Activated gamma-delta T cell treated with anti-CD3 and anti-CD28 coated beads, Interleukin-2, amount 50 U/mL, for 16 hours (primary cell): Measurements from ENCODE around the gene TAPBPL.

Experiments
- DNase-seq: peaks from one replicate; pipeline ENCODE4 v3.0.0-alpha.2; 2020; ENCODE audit warnings: low read depth

TAPBPL gene

GRCh38 chr12:6437586-6437985 lies 14.3 kb upstream of the TAPBPL start:
- DNase-seq: no peak

- DNase-seq: no peak
These were observed 13.5 kb upstream of the TAPBPL start for GRCh38 chr12:6438345-6438744.

GRCh38 chr12:6440391-6440790 lies 11.5 kb upstream of the TAPBPL start:
- no peak for DNase-seq

- no peak for DNase-seq
These were observed 9.0 kb upstream of the TAPBPL start for GRCh38 chr12:6442836-6443235.

GRCh38 chr12:6443361-6443983 lies 8.4 kb upstream of the TAPBPL start:
- no peak for DNase-seq

GRCh38 chr12:6444031-6444430 lies 7.8 kb upstream of the TAPBPL start:
- DNase-seq: no peak

- no peak for DNase-seq
These were observed 6.8 kb upstream of the TAPBPL start, which contains the start of gene CD27 for GRCh38 chr12:6444704-6445688. TSS of gene CD27 (plus strand) at chr12:6444955. CDS start at chr12:6445096, 141 bp downstream.

GRCh38 chr12:6450091-6450868 lies 1.6 kb upstream of the TAPBPL start:
- no peak for DNase-seq

- no peak for DNase-seq
These were observed 934 bp upstream of the TAPBPL start for GRCh38 chr12:6450869-6451347.

- no peak for DNase-seq
These were observed 552 bp downstream of the TAPBPL start for GRCh38 chr12:6452245-6452943.

GRCh38 chr12:6452944-6453630 lies 1.2 kb downstream of the TAPBPL start:
- DNase-seq: no peak

GRCh38 chr12:6457220-6457945 lies 5.5 kb downstream of the TAPBPL start:
- no peak for DNase-seq

- DNase-seq: no peak
These were observed 6.6 kb downstream of the TAPBPL start for GRCh38 chr12:6458281-6459003.

GRCh38 chr12:6459004-6459337 lies 7.1 kb downstream of the TAPBPL start:
- DNase-seq: no peak

- no peak for DNase-seq
These were observed 9.0 kb downstream of the TAPBPL start for GRCh38 chr12:6460751-6461371.

- peak; percentile 74 for DNase-seq
These were observed 9.8 kb downstream of the TAPBPL start for GRCh38 chr12:6461401-6462233.

- no peak for DNase-seq
These were observed 10.6 kb downstream of the TAPBPL start for GRCh38 chr12:6462234-6462995.

GRCh38 chr12:6463216-6463615 lies 11.4 kb downstream of the TAPBPL start:
- DNase-seq: no peak
